ENCODE measurements around the gene SNAI1. TPM values are rescaled to one million over a fixed set of nuclear protein-coding genes. Genes with fewer than 3 reads are reported as not detected.

Gene SNAI1
- total RNA-seq, 2 donors from 2014 or later = 13.0 to 19.1 TPM

DNA sequence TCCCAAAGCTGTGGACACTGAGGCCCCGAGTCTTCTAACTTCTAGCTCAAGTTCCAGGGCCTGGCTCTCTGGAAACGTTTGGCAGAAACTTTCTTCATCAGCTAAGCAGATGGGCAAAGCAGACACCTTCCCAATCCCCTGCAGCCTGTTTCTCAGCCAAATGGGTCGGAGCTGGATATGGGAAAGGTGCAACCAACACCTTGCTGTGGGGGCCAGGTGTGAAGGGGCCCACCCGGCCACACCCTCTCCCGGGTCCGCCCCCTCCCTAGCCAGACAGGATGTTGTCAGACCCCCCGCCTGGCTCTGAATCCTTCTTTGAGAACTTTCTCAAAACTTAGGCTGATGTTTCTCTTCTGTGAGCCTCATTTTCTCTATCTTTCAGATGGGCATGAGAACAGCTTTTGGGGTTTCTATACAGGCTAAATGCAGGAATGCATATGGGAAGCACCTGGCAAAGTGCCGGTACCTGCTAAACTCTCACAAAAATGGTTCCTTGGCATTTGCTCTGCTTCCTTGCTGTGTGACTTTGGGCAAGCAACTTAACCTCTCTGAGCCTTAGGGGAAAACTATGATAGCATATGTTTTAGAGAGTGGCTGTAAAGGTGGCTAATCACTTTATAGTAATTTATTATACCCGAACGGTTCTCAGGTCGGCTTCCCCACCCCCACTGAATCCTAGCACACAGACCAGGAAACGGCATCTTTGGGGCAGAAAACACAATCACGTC, 1.8 kb downstream of the SNAI1 start:
- Histone ChIP-seq H3K9me3 (no peaks in the 10 kb centered on the region), H3K27me3 (replicated peaks; ENCODE audit: insufficient read depth) (no peaks in the 10 kb centered on the region), H3K4me1 (ENCODE audit: control insufficient read depth in 1 of 2, low read depth in 2 of 2) (peaks cover 29 to 56% of the 10 kb centered on the region in 2 donors), H3K27ac (peak overlapping the region; percentile 20 to 66), H3K4me3 (peak overlapping the region; percentile 87), H3K36me3 (no peaks in the 10 kb centered on the region)
- ATAC-seq (ENCODE audit: insufficient number of reproducible peaks, low FRiP score, low read depth) (no peak), DNase-seq (ENCODE audit: low spot score) (no peak)
- TF ChIP-seq, protein P1, sequence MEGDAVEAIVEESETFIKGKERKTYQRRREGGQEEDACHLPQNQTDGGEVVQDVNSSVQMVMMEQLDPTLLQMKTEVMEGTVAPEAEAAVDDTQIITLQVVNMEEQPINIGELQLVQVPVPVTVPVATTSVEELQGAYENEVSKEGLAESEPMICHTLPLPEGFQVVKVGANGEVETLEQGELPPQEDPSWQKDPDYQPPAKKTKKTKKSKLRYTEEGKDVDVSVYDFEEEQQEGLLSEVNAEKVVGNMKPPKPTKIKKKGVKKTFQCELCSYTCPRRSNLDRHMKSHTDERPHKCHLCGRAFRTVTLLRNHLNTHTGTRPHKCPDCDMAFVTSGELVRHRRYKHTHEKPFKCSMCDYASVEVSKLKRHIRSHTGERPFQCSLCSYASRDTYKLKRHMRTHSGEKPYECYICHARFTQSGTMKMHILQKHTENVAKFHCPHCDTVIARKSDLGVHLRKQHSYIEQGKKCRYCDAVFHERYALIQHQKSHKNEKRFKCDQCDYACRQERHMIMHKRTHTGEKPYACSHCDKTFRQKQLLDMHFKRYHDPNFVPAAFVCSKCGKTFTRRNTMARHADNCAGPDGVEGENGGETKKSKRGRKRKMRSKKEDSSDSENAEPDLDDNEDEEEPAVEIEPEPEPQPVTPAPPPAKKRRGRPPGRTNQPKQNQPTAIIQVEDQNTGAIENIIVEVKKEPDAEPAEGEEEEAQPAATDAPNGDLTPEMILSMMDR (IDR thresholded peaks at IDR 0.05) = no peak

DNA sequence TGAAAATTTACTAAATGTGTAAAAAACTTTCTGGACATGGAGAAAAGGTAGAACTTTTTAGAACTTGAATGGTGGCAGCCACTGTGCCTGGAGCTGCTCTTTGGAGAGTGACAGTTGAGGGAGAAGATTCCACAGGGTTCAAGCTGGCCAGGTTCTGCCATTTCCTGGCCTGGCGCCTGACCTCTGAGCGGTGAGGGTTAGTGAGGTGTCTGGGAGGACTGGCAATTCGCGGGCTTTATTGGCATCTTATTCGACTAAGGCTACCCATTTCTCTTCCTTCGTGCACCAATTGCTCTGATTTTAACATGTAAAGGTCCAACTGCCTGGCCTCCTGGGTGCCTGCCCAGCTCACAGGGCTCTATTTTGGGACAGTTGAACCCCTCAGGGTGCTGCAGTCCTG, 2.4 kb downstream of the SNAI1 start:
- TF ChIP-seq, protein P1 (IDR thresholded peaks at IDR 0.05) = no peak
- H3K27me3 ChIP-seq (replicated peaks; ENCODE audit: insufficient read depth) = no peaks in the 10 kb centered on the region
- peaks cover 30 to 62% of the 10 kb centered on the region in 2 donors for H3K4me1 ChIP-seq (ENCODE audit: control insufficient read depth in 1 of 2, low read depth in 2 of 2)
- H3K4me3 ChIP-seq = peak overlapping the region; percentile 87
- no peak for DNase-seq (ENCODE audit: low spot score)
- no peaks in the 10 kb centered on the region for H3K9me3 ChIP-seq
- no peak overlapping the region for H3K27ac ChIP-seq
- no peaks in the 10 kb centered on the region for H3K36me3 ChIP-seq
- no peak for ATAC-seq (ENCODE audit: insufficient number of reproducible peaks, low FRiP score, low read depth)

DNA sequence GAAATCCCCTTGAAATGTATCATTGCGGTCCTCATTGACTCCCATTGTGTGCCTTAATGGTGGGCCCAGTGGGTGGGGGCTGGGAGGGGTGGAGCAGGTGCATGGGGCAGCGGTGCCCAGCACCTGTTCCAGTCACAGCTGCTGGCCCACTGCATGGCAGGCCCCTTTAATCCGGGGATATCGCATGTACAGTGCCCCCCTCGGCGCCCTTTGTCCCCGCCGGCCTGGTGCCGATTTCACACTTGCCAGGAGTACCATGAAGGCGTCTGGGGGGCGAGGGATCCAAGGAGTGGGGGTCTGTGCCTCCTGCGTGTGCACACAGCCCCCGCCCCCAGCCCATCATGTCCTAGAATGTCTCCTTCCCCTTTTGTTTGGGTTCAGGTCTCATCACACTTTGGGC, 2.8 kb downstream of the SNAI1 start:
- no peaks in the 10 kb centered on the region for H3K27me3 ChIP-seq (replicated peaks; ENCODE audit: insufficient read depth)
- H3K27ac ChIP-seq = no peak overlapping the region
- DNase-seq (ENCODE audit: low spot score) = no peak

DNA sequence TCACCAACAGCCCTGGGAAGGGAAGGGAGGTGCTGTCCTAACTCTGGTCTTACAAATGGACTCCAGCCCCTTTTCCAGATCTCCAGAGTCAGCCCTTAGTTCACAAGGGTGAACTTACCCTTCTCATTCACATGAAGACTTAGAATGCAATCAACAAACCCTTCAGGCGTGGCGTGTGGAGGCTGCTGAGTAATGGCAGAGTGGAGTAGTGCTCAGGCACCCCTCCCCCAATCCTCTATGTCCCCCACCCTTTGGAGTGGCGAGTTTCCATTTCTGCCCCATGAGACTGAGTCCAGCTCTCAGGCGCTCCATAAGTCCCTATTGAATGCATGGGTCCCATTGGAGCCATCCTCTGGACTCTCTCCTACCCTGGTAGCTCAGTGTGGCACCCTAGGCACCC, 3.3 kb downstream of the SNAI1 start:
- Histone ChIP-seq H3K27ac (no peak overlapping the region), H3K36me3 (no peaks in the 10 kb centered on the region), H3K27me3 (replicated peaks; ENCODE audit: insufficient read depth) (no peaks in the 10 kb centered on the region), H3K4me1 (ENCODE audit: control insufficient read depth in 1 of 2, low read depth in 2 of 2) (peaks cover 30 to 68% of the 10 kb centered on the region in 2 donors), H3K4me3 (peak overlapping the region; percentile 87), H3K9me3 (no peaks in the 10 kb centered on the region)
- TF ChIP-seq, protein P1 (IDR thresholded peaks at IDR 0.05) = no peak
- no peak for DNase-seq (ENCODE audit: low spot score)
- ATAC-seq (ENCODE audit: insufficient number of reproducible peaks, low FRiP score, low read depth) = no peak

More for the DNA sequence above, 2.8 kb downstream of the SNAI1 start:
- peaks cover 30 to 67% of the 10 kb centered on the region in 2 donors for H3K4me1 ChIP-seq (ENCODE audit: control insufficient read depth in 1 of 2, low read depth in 2 of 2)
- no peaks in the 10 kb centered on the region for H3K36me3 ChIP-seq
- no peaks in the 10 kb centered on the region for H3K9me3 ChIP-seq
- TF ChIP-seq, protein P1 (IDR thresholded peaks at IDR 0.05) = no peak
- no peak for ATAC-seq (ENCODE audit: insufficient number of reproducible peaks, low FRiP score, low read depth)
- peak overlapping the region; percentile 87 for H3K4me3 ChIP-seq

DNA sequence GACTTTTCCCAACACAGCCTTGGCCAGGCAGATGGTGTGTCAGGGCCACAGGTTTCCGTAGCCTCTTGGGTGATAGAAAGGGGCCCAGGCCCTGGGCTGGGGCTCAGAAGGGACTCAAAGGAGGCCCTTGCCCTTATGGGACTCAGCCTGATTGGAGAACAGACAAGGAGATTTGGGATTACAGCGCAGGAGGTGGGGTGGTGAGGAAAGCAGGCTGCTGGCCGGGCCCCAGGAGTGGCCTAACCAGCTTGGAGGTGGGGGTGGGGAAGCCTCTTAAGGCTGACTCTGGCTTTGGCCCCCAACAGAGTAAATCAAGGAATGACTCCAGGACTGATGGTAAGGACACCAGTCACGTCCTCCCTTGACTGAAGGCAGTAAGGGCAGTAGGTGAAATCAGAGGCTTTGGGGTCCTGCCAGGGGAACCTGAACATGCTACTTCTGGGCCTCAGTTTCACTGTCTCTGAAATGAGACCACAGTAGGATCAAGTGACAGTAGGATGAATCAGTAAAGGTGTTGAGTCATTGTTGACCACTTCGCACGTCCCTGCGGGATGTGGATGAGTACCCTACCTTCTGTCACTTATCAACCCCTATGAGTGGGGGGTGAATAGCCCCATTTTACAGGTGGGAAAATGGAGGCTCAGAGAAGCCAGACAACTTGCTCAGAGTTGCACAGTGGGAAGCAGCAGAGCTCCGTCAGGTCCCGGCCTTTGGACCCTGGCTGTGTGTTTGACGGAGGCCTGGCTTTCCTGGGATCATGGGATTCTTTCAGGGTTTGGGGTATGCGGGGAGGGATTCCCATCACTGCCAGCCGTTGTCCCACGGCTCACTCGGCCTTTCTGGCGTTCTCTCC, 4.5 kb downstream of the SNAI1 start:
- H3K36me3 ChIP-seq = no peaks in the 10 kb centered on the region
- ATAC-seq (ENCODE audit: insufficient number of reproducible peaks, low FRiP score, low read depth) = no peak
- no peak for DNase-seq (ENCODE audit: low spot score)
- TF ChIP-seq, protein P1 (IDR thresholded peaks at IDR 0.05) = no peak
- H3K4me3 ChIP-seq = no peak overlapping the region
- H3K4me1 ChIP-seq (ENCODE audit: control insufficient read depth in 1 of 2, low read depth in 2 of 2) = peaks cover 28 to 66% of the 10 kb centered on the region in 2 donors
- no peaks in the 10 kb centered on the region for H3K9me3 ChIP-seq
- H3K27ac ChIP-seq = peak overlapping the region in 1 of 2 donors; percentile 10
- H3K27me3 ChIP-seq (replicated peaks; ENCODE audit: insufficient read depth) = no peaks in the 10 kb centered on the region

Data from thoracic aorta (tissue), 2 donors.